ENCODE results near the gene SLC16A1. TPM values are rescaled to one million over a fixed set of nuclear protein-coding genes. Genes with fewer than 3 reads are reported as not detected.

The SLC16A1 gene
- total RNA-seq, 1 donor from 2014 or later: 149 TPM

DNA sequence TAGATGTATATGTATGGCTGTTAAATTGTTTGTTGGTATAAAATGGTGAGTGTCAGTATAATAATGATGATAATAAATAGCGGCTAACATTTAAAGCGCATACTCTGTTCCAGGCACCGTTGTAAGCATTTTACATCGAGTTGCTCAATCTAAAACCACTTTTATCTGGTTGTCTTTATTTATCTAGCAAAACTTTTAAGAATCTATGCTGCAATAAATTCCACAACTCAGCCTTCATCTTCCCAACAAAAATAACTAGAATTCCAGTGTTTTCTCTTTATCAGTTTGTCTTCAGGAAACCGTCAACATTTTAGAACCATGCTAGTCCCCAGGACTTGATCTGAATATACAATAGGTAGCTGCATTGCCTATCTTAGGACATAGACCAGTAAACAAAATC, 19.3 kb upstream of the SLC16A1 start:
- no peak overlapping the region for H3K27ac Mint-ChIP-seq
- no peaks in the 10 kb centered on the region for H3K4me1 ChIP-seq
- H4K20me1 ChIP-seq (ENCODE audit: low read depth): no peaks in the 10 kb centered on the region
- no peaks in the 10 kb centered on the region for H3K27me3 ChIP-seq
- H3K9ac ChIP-seq: no peak overlapping the region
- H3K9me3 Mint-ChIP-seq: no peaks in the 10 kb centered on the region
- no peak overlapping the region for H2AFZ ChIP-seq (replicated peaks)
- H3K27ac ChIP-seq: no peak overlapping the region
- H3K79me2 ChIP-seq (ENCODE audit: low read depth): no peaks in the 10 kb centered on the region
- no peaks in the 10 kb centered on the region for H3K36me3 ChIP-seq
- no peak for TF ChIP-seq EZH2phosphoT487 (IDR thresholded peaks at IDR 0.05)
- TF ChIP-seq EZH2 (IDR thresholded peaks at IDR 0.05): no peak
- TF ChIP-seq, protein P1, sequence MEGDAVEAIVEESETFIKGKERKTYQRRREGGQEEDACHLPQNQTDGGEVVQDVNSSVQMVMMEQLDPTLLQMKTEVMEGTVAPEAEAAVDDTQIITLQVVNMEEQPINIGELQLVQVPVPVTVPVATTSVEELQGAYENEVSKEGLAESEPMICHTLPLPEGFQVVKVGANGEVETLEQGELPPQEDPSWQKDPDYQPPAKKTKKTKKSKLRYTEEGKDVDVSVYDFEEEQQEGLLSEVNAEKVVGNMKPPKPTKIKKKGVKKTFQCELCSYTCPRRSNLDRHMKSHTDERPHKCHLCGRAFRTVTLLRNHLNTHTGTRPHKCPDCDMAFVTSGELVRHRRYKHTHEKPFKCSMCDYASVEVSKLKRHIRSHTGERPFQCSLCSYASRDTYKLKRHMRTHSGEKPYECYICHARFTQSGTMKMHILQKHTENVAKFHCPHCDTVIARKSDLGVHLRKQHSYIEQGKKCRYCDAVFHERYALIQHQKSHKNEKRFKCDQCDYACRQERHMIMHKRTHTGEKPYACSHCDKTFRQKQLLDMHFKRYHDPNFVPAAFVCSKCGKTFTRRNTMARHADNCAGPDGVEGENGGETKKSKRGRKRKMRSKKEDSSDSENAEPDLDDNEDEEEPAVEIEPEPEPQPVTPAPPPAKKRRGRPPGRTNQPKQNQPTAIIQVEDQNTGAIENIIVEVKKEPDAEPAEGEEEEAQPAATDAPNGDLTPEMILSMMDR (IDR thresholded peaks at IDR 0.05): no peak
- H3K4me3 Mint-ChIP-seq: no peak overlapping the region
- no peak for DNase-seq (ENCODE audit: low spot score)
- no peaks in the 10 kb centered on the region for H3K9me3 ChIP-seq (ENCODE audit: low read depth)
- H3K4me1 Mint-ChIP-seq: no peaks in the 10 kb centered on the region
- H3F3A ChIP-seq (ENCODE audit: low read depth): peaks cover 7% of the 10 kb centered on the region
- H3K36me3 Mint-ChIP-seq: peaks cover 5% of the 10 kb centered on the region
- H3K4me2 ChIP-seq: no peak overlapping the region
- H3K27me3 Mint-ChIP-seq (ENCODE audit: insufficient read depth, low read depth): peaks cover 3% of the 10 kb centered on the region
- no peak overlapping the region for H3K4me3 ChIP-seq

DNA sequence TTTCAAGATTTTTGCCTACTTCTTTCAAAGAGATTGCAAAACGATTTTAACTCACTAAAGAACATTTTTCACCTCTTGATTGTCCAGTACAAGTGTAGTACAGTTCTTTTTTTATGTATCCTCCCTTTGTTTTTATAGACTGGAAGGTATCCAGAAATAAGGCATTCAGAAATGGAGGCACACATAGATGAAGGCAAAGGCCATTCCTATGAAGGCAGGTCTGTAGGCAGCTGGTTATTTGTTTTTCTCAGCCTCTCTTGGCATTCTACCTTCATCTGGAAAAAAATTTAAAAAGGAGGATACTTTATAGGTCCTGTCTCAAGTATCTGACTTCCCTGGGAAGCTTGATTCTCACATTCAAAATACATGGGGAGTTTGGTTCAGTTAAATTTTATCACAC, 18.6 kb upstream of the SLC16A1 start:
- H3K27me3 ChIP-seq: no peaks in the 10 kb centered on the region
- H3K9me3 Mint-ChIP-seq: no peaks in the 10 kb centered on the region
- peaks cover 7% of the 10 kb centered on the region for H3K36me3 Mint-ChIP-seq
- no peaks in the 10 kb centered on the region for H4K20me1 ChIP-seq (ENCODE audit: low read depth)
- H3K4me2 ChIP-seq: no peak overlapping the region
- no peak overlapping the region for H3K4me3 Mint-ChIP-seq
- no peak overlapping the region for H2AFZ ChIP-seq (replicated peaks)
- peaks cover 3% of the 10 kb centered on the region for H3K27me3 Mint-ChIP-seq (ENCODE audit: insufficient read depth, low read depth)
- no peak for DNase-seq (ENCODE audit: low spot score)
- no peak overlapping the region for H3K27ac Mint-ChIP-seq
- H3K9me3 ChIP-seq (ENCODE audit: low read depth): no peaks in the 10 kb centered on the region
- H3K9ac ChIP-seq: no peak overlapping the region
- no peak overlapping the region for H3K27ac ChIP-seq
- H3K4me1 ChIP-seq: no peaks in the 10 kb centered on the region
- H3K79me2 ChIP-seq (ENCODE audit: low read depth): no peaks in the 10 kb centered on the region
- H3F3A ChIP-seq (ENCODE audit: low read depth): peaks cover 7% of the 10 kb centered on the region
- TF ChIP-seq EZH2phosphoT487 (IDR thresholded peaks at IDR 0.05) (no peak), EZH2 (IDR thresholded peaks at IDR 0.05) (no peak)
- TF ChIP-seq, protein P1 (IDR thresholded peaks at IDR 0.05): no peak
- no peaks in the 10 kb centered on the region for H3K4me1 Mint-ChIP-seq
- H3K4me3 ChIP-seq: no peak overlapping the region
- H3K36me3 ChIP-seq: no peaks in the 10 kb centered on the region

DNA sequence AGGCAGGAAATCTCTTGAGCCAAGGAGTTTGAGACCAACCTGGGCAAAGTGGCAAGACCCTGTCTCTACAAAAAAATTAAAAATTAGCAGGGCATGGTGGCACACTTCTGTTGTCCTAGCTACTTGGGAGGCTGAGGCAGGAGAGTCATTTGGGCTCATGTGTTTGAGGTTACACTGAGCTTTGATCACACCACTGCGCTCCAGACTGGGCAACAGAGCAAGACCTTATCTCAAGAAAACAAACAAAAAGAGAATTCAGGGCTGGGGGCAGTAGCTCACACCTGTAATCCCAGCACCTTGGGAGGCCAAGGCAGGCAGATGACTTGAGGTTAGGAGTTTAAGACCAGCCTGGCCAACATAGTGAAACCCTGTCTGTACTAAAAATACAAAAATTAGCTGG, 17.8 kb upstream of the SLC16A1 start:
- Histone ChIP-seq H3K9ac (no peak overlapping the region), H3K4me1 (no peaks in the 10 kb centered on the region), H3K79me2 (ENCODE audit: low read depth) (no peaks in the 10 kb centered on the region), H3K27me3 (no peaks in the 10 kb centered on the region), H3K4me2 (no peak overlapping the region), H3K4me3 (no peak overlapping the region), H3K9me3 (ENCODE audit: low read depth) (no peaks in the 10 kb centered on the region), H3K27ac (no peak overlapping the region), H3K36me3 (no peaks in the 10 kb centered on the region), H3F3A (ENCODE audit: low read depth) (peaks cover 7% of the 10 kb centered on the region), H2AFZ (replicated peaks) (no peak overlapping the region), H4K20me1 (ENCODE audit: low read depth) (no peaks in the 10 kb centered on the region)
- Mint-ChIP-seq H3K9me3 (no peaks in the 10 kb centered on the region), H3K27me3 (ENCODE audit: insufficient read depth, low read depth) (no peaks in the 10 kb centered on the region), H3K36me3 (peaks cover 7% of the 10 kb centered on the region), H3K4me1 (no peaks in the 10 kb centered on the region), H3K4me3 (no peak overlapping the region), H3K27ac (no peak overlapping the region)
- no peak for DNase-seq (ENCODE audit: low spot score)
- TF ChIP-seq, protein P1 (IDR thresholded peaks at IDR 0.05): no peak
- TF ChIP-seq EZH2 (IDR thresholded peaks at IDR 0.05) (no peak), EZH2phosphoT487 (IDR thresholded peaks at IDR 0.05) (no peak)
